H9 (cell line): Measurements from ENCODE around the gene ANKS3. TPM values are rescaled to one million over a fixed set of nuclear protein-coding genes. Genes with fewer than 3 reads are reported as not detected.

Experiments used
- DNase-seq: peaks from one replicate; pipeline ENCODE4 v3.0.0-alpha.2; 2017
- H2AFZ ChIP-seq: one replicate; pipeline ENCODE4 v1.6.1; 2013; ENCODE audit warnings: mild to moderate bottlenecking, low read length, control low read depth, moderate library complexity
- H2AK5ac ChIP-seq: 2 replicates; pipeline ENCODE4 v1.6.1; 2013; ENCODE audit warnings: low read length, control low read depth, mixed read lengths; ENCODE audit not compliant: insufficient read length
- H2BK120ac ChIP-seq: one replicate; pipeline ENCODE4 v1.6.1; 2013; ENCODE audit warnings: low read depth, mild to moderate bottlenecking, low read length, control low read depth, inconsistent platforms; ENCODE audit not compliant: poor library complexity, severe bottlenecking
- H2BK12ac ChIP-seq: 2 replicates; pipeline ENCODE4 v1.6.1; 2013; ENCODE audit warnings: low read length, control low read depth, mixed read lengths, low read depth; ENCODE audit not compliant: insufficient read length
- H2BK15ac ChIP-seq: 2 replicates; pipeline ENCODE4 v1.6.1; 2013; ENCODE audit warnings: low read depth, low read length, control low read depth
- H2BK20ac ChIP-seq: one replicate; pipeline ENCODE4 v1.6.1; 2013; ENCODE audit warnings: low read depth, mild to moderate bottlenecking, low read length, control low read depth, inconsistent platforms; ENCODE audit not compliant: poor library complexity, severe bottlenecking
- H2BK5ac ChIP-seq: 2 replicates; pipeline ENCODE4 v1.6.1; 2013; ENCODE audit warnings: low read length, control low read depth, mixed read lengths; ENCODE audit not compliant: insufficient read length
- H3K14ac ChIP-seq: 2 replicates; pipeline ENCODE4 v1.6.1; 2013; ENCODE audit warnings: low read length, control low read depth; ENCODE audit not compliant: insufficient read depth
- H3K18ac ChIP-seq: 2 replicates; pipeline ENCODE4 v1.6.1; 2013; ENCODE audit warnings: low read depth, mild to moderate bottlenecking, mixed read lengths, low read length, control low read depth; ENCODE audit not compliant: insufficient read length
- H3K23ac ChIP-seq: 2 replicates; pipeline ENCODE4 v1.6.1; 2013; ENCODE audit warnings: low read length, control low read depth, mixed read lengths, low read depth; ENCODE audit not compliant: insufficient read length
- H3K23me2 ChIP-seq: 2 replicates; pipeline ENCODE4 v1.6.1; 2013; ENCODE audit warnings: low read depth, mild to moderate bottlenecking, mixed read lengths, low read length, control low read depth; ENCODE audit not compliant: insufficient read length, poor library complexity, severe bottlenecking
- H3K27ac ChIP-seq: 2 replicates; pipeline ENCODE4 v1.5.1; 2013; ENCODE audit warnings: low read length, control low read depth, mixed read lengths, low read depth; ENCODE audit not compliant: insufficient read length
- H3K27me3 ChIP-seq: 2 replicates; pipeline ENCODE4 v1.6.1; 2013; ENCODE audit warnings: low read length, control low read depth, inconsistent platforms; ENCODE audit not compliant: insufficient read depth
- H3K4ac ChIP-seq: 2 replicates; pipeline ENCODE4 v1.6.1; 2013; ENCODE audit warnings: low read depth, mild to moderate bottlenecking, control low read depth, inconsistent platforms, low read length, moderate library complexity
- H3K4me1 ChIP-seq: 2 replicates; pipeline ENCODE4 v1.6.1; 2013; ENCODE audit warnings: low read length, control low read depth, inconsistent platforms; ENCODE audit not compliant: insufficient read depth
- H3K4me2 ChIP-seq: 2 replicates; pipeline ENCODE4 v1.6.1; 2013; ENCODE audit warnings: low read length, control low read depth, mixed read lengths; ENCODE audit not compliant: insufficient read length, insufficient read depth
- H3K56ac ChIP-seq: 2 replicates; pipeline ENCODE4 v1.6.1; 2013; ENCODE audit warnings: low read depth, mild to moderate bottlenecking, mixed read lengths, low read length, control low read depth; ENCODE audit not compliant: insufficient read length
- H3K79me1 ChIP-seq: 2 replicates; pipeline ENCODE4 v1.6.1; 2013; ENCODE audit warnings: low read depth, mild to moderate bottlenecking, moderate library complexity, low read length, control low read depth, inconsistent platforms; ENCODE audit not compliant: insufficient read depth, poor library complexity, severe bottlenecking
- H3K79me2 ChIP-seq: 2 replicates; pipeline ENCODE4 v1.6.1; 2013; ENCODE audit warnings: low read length, control low read depth, inconsistent platforms; ENCODE audit not compliant: insufficient read depth
- H3K9ac ChIP-seq: 2 replicates; pipeline ENCODE4 v1.6.1; 2013; ENCODE audit warnings: low read length, control low read depth, mixed read lengths; ENCODE audit not compliant: insufficient read length; ENCODE audit errors: extremely low read depth
- H3K9me3 ChIP-seq: one replicate; pipeline ENCODE4 v1.6.1; 2013; ENCODE audit warnings: low read depth, low read length, inconsistent platforms; ENCODE audit not compliant: control insufficient read depth
- H3T11ph ChIP-seq: one replicate; pipeline ENCODE4 v1.6.1; 2013; ENCODE audit warnings: mild to moderate bottlenecking, low read length, control low read depth, inconsistent platforms
- H4K20me1 ChIP-seq: one replicate; pipeline ENCODE4 v1.6.1; 2013; ENCODE audit not compliant: control insufficient read depth, insufficient read length, insufficient read depth
- H4K5ac ChIP-seq: 2 replicates; pipeline ENCODE4 v1.6.1; 2013; ENCODE audit warnings: low read depth, mild to moderate bottlenecking, mixed read lengths, low read length, control low read depth; ENCODE audit not compliant: insufficient read length
- H4K8ac ChIP-seq: replicated peaks from 2 replicates; pipeline ENCODE4 v1.6.1; 2013; ENCODE audit warnings: low read length, control low read depth, mixed read lengths, low read depth; ENCODE audit not compliant: insufficient read length
- H4K91ac ChIP-seq: 2 replicates; pipeline ENCODE4 v1.6.1; 2013; ENCODE audit warnings: low read depth, mild to moderate bottlenecking, moderate library complexity, mixed read lengths, low read length, control low read depth; ENCODE audit not compliant: insufficient read length
- H3K27ac Mint-ChIP-seq, 3 experiments: 2 replicates in 2 of 3; 3 replicates in 1 of 3; pipeline ENCODE4 v1.8.0; 2020 to 2021; ENCODE audit warnings: mixed read lengths in 3 of 3, mild to moderate bottlenecking in 1 of 3, moderate library complexity in 1 of 3
- H3K27me3 Mint-ChIP-seq: 2 replicates; pipeline ENCODE4 v1.8.0; 2021; ENCODE audit warnings: low read depth, mild to moderate bottlenecking, moderate library complexity, mixed read lengths
- H3K36me3 Mint-ChIP-seq, 3 experiments: 2 replicates in 2 of 3; 3 replicates in 1 of 3; pipeline ENCODE4 v1.8.0; 2020 to 2021; ENCODE audit warnings: low read depth in 3 of 3, mixed read lengths in 3 of 3; ENCODE audit not compliant: insufficient read depth in 1 of 3
- H3K4me1 Mint-ChIP-seq, 2 experiments: 2 replicates each; pipeline ENCODE4 v1.8.0; 2020; ENCODE audit warnings: mixed read lengths in 2 of 2
- H3K4me3 Mint-ChIP-seq, 2 experiments: 2 replicates in 1 of 2; 3 replicates in 1 of 2; pipeline ENCODE4 v1.8.0; 2020 to 2021; ENCODE audit warnings: mild to moderate bottlenecking in 2 of 2, mixed read lengths in 2 of 2, moderate library complexity in 1 of 2
- H3K9me3 Mint-ChIP-seq, 2 experiments: 2 replicates in 1 of 2; 3 replicates in 1 of 2; pipeline ENCODE4 v1.8.0; 2020; ENCODE audit warnings: mild to moderate bottlenecking in 2 of 2, mixed read lengths in 2 of 2, moderate library complexity in 1 of 2
- CTCF ChIP-seq: fragments of 200-600 bp; sonication (generic); conservative IDR thresholded peaks from 3 replicates; pipeline ENCODE4 v1.8.0; 2021; ENCODE audit warnings: antibody characterized with exemption, mild to moderate bottlenecking
- WGBS: extraction: QIAGEN DNeasy Blood & Tissue Kit; methylation state at CpG from one replicate; pipeline ENCODE4 v1.1.7; 2013; ENCODE audit warnings: missing lambda C conversion rate, low lambda C conversion rate, mixed read lengths; ENCODE audit not compliant: insufficient read length; ENCODE audit errors: extremely low coverage; 5-methylcytosine and 5-hydroxymethylcytosine counted together
- total RNA-seq: library from RNA; stranded (reverse); gene quantifications from 2 replicates; pipeline ENCODE4 v1.2.1, GENCODE V29; 2021

The ANKS3 gene
- total RNA-seq, 1 experiment from 2014 or later, result 32.0 TPM

DNA sequence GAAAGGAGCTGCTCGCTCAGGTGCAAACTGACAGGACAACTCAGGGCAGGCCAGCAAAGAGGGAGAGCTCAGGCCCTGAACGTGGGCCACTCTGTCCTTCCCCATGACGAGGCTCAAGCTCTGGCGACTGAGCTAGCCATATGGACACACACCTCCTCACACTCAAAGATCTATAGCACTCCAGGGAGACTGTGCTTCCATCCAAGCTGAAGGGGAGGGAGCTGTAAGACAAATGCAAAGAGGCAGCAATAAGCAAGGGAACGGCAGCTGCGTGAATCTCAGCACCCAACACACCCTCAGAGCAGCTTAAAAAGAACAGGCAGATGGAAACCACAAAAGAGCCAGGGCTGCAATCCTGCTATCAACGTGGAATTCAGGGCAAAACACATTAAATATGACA is 27.2 kb downstream of the ANKS3 start:
- Histone ChIP-seq H2BK12ac (no peak overlapping the region), H3K79me1 (no peaks in the 10 kb centered on the region), H3K27me3 (no peaks in the 10 kb centered on the region), H3K4me2 (no peak overlapping the region), H3K27ac (no peak overlapping the region), H3K23me2 (no peaks in the 10 kb centered on the region), H3K4ac (no peak overlapping the region), H4K91ac (no peak overlapping the region), H3K56ac (no peak overlapping the region), H3K4me1 (no peaks in the 10 kb centered on the region), H2AK5ac (no peak overlapping the region), H3K14ac (no peak overlapping the region), H3K9ac (no peak overlapping the region), H4K20me1 (no peaks in the 10 kb centered on the region), H3K79me2 (no peaks in the 10 kb centered on the region), H2BK120ac (no peak overlapping the region), H3K9me3 (no peaks in the 10 kb centered on the region), H3T11ph (no peak overlapping the region), H2AFZ (no peak overlapping the region), H3K18ac (no peak overlapping the region), H3K23ac (no peak overlapping the region), H4K8ac (no peak overlapping the region), H2BK20ac (no peak overlapping the region), H2BK5ac (no peak overlapping the region), H4K5ac (no peak overlapping the region), H2BK15ac (no peak overlapping the region)
- WGBS, result no CpG with 5 or more reads among the region's 7 CpGs
- no peak for TF ChIP-seq CTCF
- Mint-ChIP-seq H3K9me3 (no peaks in the 10 kb centered on the region), H3K27me3 (no peaks in the 10 kb centered on the region), H3K36me3 (peaks cover 11 to 54% (median 48%) of the 10 kb centered on the region in 3 experiments; a peak in 5 of 7 replicates), H3K4me1 (no peaks in the 10 kb centered on the region), H3K27ac (peak overlapping the region; percentile 6 to 50 (median 32); a peak in 4 of 7 replicates), H3K4me3 (no peak overlapping the region)
- no peak for DNase-seq
